Right cardiac atrium (tissue), 5 donors: ENCODE measurements around the gene AIP. TPM values are rescaled to one million over a fixed set of nuclear protein-coding genes. Genes with fewer than 3 reads are reported as not detected.
"Not testable (repeated sequence)": the region's sequence is repeated elsewhere in the genome, so short reads cannot be mapped to it uniquely, and the experiment has no call there.

Experiments
- ATAC-seq, 2 donors: fragments of 200-7000 bp; cut with Tn5 transposase; one replicate each; pipeline versions ENCODE4 v1.8.0 to v1.9.1; 2020; ENCODE audit warnings: moderate library complexity in 2 of 2, mild to moderate bottlenecking in 1 of 2
- DNase-seq, 3 donors: peaks; one replicate each; pipeline ENCODE4 v3.0.0-alpha.2; 2020
- H3K27ac ChIP-seq: one replicate; pipeline ENCODE4 v1.5.1; 2013; ENCODE audit warnings: mild to moderate bottlenecking, low read length, control low read depth, moderate library complexity
- H3K27me3 ChIP-seq: one replicate; pipeline ENCODE4 v1.6.1; 2013; ENCODE audit not compliant: control insufficient read depth, insufficient read depth
- H3K4me1 ChIP-seq: one replicate; pipeline ENCODE4 v1.6.1; 2013; ENCODE audit warnings: low read length; ENCODE audit not compliant: control insufficient read depth, insufficient read depth
- H3K4me3 ChIP-seq: one replicate; pipeline ENCODE4 v1.5.1; 2013; ENCODE audit warnings: low read length, control low read depth
- H3K9me3 ChIP-seq: one replicate; pipeline ENCODE4 v1.6.1; 2013; ENCODE audit warnings: low read length; ENCODE audit not compliant: control insufficient read depth
- WGBS: extraction: QIAGEN DNeasy Blood & Tissue Kit; methylation state at CpG from one replicate; pipeline ENCODE4 v1.1.7; 2013; 5-methylcytosine and 5-hydroxymethylcytosine counted together
- intact Hi-C, 4 donors: fragments of 100-400 bp; cut with DNase I; formaldehyde crosslinking; loops; one replicate each; pipeline versions ENCODE4 v1.11.0 to v1.14.0; 2022 to 2023
- polyA plus RNA-seq: library from polyadenylated mRNA; stranded (reverse); fragments of 200-250 nt; gene quantifications from one replicate; pipeline ENCODE4 v1.2.3, GENCODE V29; 2013
- total RNA-seq, 4 donors: library from RNA; stranded (reverse); fragmentation: NEBNext Ultra II Directional; extraction: Animal tissue kit (Norgen Biotek cat#: 25700); gene quantifications; one replicate each; pipeline ENCODE4 v1.2.1, GENCODE V29; 2021
- donor health status: healthy with polysubstance abuse.
- donor health status: DM: no; HTN: yes; CAD: no.
- donor health status: DM: no; HTN: no; CAD: no.
- donor health status: DM: no; HTN: yes; CAD: no; lungs with severe emphysema.
- donor health status: DM: yes; HTN: yes; CAD: no.

Gene AIP
- total and polyA plus RNA-seq, 5 donors = 50.8 to 74.2 (median 64.2) TPM

DNA sequence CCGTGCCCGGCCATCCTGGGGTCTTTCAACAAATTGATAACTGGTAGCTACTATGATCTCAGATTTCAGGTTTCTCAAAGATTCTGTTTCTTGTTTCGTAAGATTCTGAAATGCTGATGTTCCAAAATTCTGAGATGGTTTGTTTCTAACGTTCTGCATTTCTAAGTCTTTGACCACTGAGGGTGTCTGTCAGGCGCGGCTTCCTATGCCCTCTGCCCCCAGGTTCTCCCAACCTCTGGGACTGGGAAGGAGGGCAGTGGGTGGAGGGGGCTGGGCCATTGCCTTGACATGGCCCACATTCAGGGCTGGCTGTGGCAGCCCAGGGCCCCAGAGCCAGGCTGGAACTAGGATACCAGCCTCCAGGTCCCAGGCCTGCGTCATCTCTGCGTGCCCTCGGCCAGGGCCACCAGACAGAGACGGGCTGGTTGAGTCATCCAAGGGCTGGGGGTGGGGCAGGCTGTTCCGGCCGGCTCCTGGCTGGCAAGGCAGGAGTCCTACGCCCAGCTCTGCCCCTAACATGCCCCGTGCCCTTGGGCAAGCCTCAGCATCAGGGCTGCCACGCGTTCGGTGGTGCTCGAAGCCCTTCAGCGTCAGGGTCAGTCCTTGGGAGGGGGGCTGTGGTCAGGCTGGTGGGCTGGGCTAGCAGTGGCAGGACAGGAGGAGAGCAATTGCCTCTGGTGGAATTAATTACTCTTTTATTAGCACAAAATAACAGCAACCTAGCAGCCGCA, 19.0 kb upstream of the AIP start:
- 76% methylated on average over 20 of the region's 20 CpGs for WGBS
- ATAC-seq = peak; percentile 38 to 51
- peak; percentile 60 to 85 (median 83) for DNase-seq
- peaks cover 3% of the 10 kb centered on the region for H3K4me1 ChIP-seq
- H3K9me3 ChIP-seq = no peaks in the 10 kb centered on the region
- H3K27me3 ChIP-seq = no peaks in the 10 kb centered on the region
- H3K4me3 ChIP-seq = peak overlapping the region; percentile 42
- peak overlapping the region; percentile 86 for H3K27ac ChIP-seq
- intact Hi-C loops = loop anchor here in 1 of 4 donors (10.0 kb wide), 1 partner anchor 49 kb away; the partner anchor contains the start of gene CARNS1

- intact Hi-C loops = loop anchor here in 2 of 4 donors (5.0 to 10.0 kb wide), 2 partner anchors 50 to 62 kb away; partner anchors contain the start of genes CARNS1 (in 1 of the 2), PPP1CA (in 1 of the 2) and TBC1D10C (in 1 of the 2)
- 18% methylated on average over 56 of the region's 56 CpGs for WGBS
- H3K4me1 ChIP-seq = peaks cover 3% of the 10 kb centered on the region
- H3K27me3 ChIP-seq = no peaks in the 10 kb centered on the region
- DNase-seq (peak; percentile 84 to 94 (median 94)), ATAC-seq (peak; percentile 73 to 78)
- H3K4me3 ChIP-seq = peak overlapping the region; percentile 42
- no peaks in the 10 kb centered on the region for H3K9me3 ChIP-seq
- peak overlapping the region; percentile 87 for H3K27ac ChIP-seq
Measured at GRCh38 chr11:67464411-67465188, 18.2 kb upstream of the AIP start.

DNA sequence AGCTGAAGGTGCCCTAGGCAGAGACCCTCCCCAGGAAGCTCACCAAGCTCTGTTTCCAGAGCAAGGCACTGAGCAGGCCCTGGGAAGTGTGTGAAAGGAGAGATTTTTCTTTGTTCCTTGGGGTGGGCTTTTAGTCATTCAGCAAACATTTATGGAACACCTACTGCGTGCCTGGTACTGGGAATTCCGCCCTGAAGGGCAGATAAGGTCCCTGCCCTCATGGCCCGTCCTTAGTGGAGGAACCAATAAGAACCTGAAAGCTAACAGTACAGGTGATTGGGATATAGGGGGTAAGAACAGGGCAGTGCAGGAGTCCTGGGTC, 17.7 kb upstream of the AIP start:
- intact Hi-C loops = loop anchor here in 2 of 4 donors (5.0 to 10.0 kb wide), 2 partner anchors 50 to 63 kb away; partner anchors contain the start of genes CARNS1 (in 1 of the 2), PPP1CA (in 1 of the 2) and TBC1D10C (in 1 of the 2)

GRCh38 chr11:67465530-67465929, 17.3 kb upstream of the AIP start:
- peak overlapping the region; percentile 87 for H3K27ac ChIP-seq
- not testable (repeated sequence) for H3K4me1 ChIP-seq

More for the DNA sequence above, 17.7 kb upstream of the AIP start:
- Histone ChIP-seq H3K9me3 (no peaks in the 10 kb centered on the region), H3K27me3 (no peaks in the 10 kb centered on the region), H3K4me3 (peak overlapping the region; percentile 42), H3K27ac (peak overlapping the region; percentile 87), H3K4me1 (peaks cover 3% of the 10 kb centered on the region)
- DNase-seq (peak in 1 of 3 donors; percentile 7), ATAC-seq (no peak)
- 59% methylated on average over 3 of the region's 3 CpGs for WGBS

GRCh38 chr11:67466367-67466766, 16.5 kb upstream of the AIP start:
- DNase-seq = peak; percentile 20 to 72 (median 56)
- WGBS = 76% methylated on average over 5 of the region's 5 CpGs
- Histone ChIP-seq H3K27ac (no peak overlapping the region), H3K4me3 (no peak overlapping the region), H3K4me1 (peaks cover 3% of the 10 kb centered on the region), H3K27me3 (no peaks in the 10 kb centered on the region), H3K9me3 (no peaks in the 10 kb centered on the region)
- intact Hi-C loops = loop anchor here in 2 of 4 donors (5.0 to 10.0 kb wide), 2 partner anchors 52 to 64 kb away; partner anchors contain the start of genes CARNS1 (in 1 of the 2), PPP1CA (in 1 of the 2) and TBC1D10C (in 1 of the 2)
- no peak for ATAC-seq

More at GRCh38 chr11:67465530-67465929, 17.3 kb upstream of the AIP start:
- 76% methylated on average over 2 of the region's 2 CpGs for WGBS
- not testable (repeated sequence) for H3K27me3 ChIP-seq, H3K9me3 ChIP-seq, H3K4me3 ChIP-seq, ATAC-seq
- DNase-seq = peak in 2 of 3 donors; percentile 40 to 43
- intact Hi-C loops = loop anchor here in 2 of 4 donors (5.0 to 10.0 kb wide), 2 partner anchors 51 to 63 kb away; partner anchors contain the start of genes CARNS1 (in 1 of the 2), PPP1CA (in 1 of the 2) and TBC1D10C (in 1 of the 2)

- no peak for ATAC-seq
- Histone ChIP-seq H3K4me3 (no peak overlapping the region), H3K27me3 (no peaks in the 10 kb centered on the region), H3K9me3 (no peaks in the 10 kb centered on the region), H3K4me1 (peaks cover 3% of the 10 kb centered on the region), H3K27ac (no peak overlapping the region)
- intact Hi-C loops = loop anchor here in 2 of 4 donors (5.0 to 10.0 kb wide), 2 partner anchors 52 to 65 kb away; partner anchors contain the start of genes CARNS1 (in 1 of the 2), PPP1CA (in 1 of the 2) and TBC1D10C (in 1 of the 2)
- WGBS = 74% methylated on average over 11 of the region's 11 CpGs
- DNase-seq = peak; percentile 20 to 61 (median 55)
Measured at GRCh38 chr11:67466962-67467771, 15.7 kb upstream of the AIP start.

DNA sequence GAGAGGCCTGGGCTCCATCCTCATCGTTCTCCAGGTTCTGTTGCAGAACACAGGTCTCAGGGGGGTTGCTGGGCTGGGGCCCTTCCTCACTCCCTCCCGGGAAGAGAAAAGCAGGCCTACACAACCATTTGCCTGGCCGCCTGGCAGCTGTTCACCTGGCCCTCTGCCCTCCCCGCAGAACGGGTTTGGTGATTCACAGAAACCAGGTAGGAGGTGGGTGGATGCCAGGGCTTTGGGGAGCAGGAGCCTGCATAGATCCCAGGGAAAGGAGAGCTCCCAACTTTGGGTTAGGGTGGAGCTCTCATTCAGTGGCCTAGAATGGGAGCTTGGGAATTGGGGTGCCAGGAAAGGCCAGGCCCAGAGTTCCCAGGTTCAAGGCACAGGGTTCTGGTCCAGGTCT, 14.8 kb upstream of the AIP start:
- Histone ChIP-seq H3K9me3 (no peaks in the 10 kb centered on the region), H3K4me3 (peak overlapping the region; percentile 75), H3K4me1 (peaks cover 3% of the 10 kb centered on the region), H3K27me3 (no peaks in the 10 kb centered on the region), H3K27ac (no peak overlapping the region)
- intact Hi-C loops = loop anchor here in 2 of 4 donors (5.0 to 10.0 kb wide), 2 partner anchors 53 to 66 kb away; partner anchors contain the start of genes CARNS1 (in 1 of the 2), PPP1CA (in 1 of the 2) and TBC1D10C (in 1 of the 2)
- DNase-seq (peak; percentile 35 to 62 (median 56)), ATAC-seq (no peak)
- 22% methylated on average over 5 of the region's 5 CpGs for WGBS

- Histone ChIP-seq H3K9me3 (no peaks in the 10 kb centered on the region), H3K27me3 (no peaks in the 10 kb centered on the region), H3K4me3 (peak overlapping the region; percentile 75), H3K27ac (peak overlapping the region; percentile 64), H3K4me1 (peaks cover 3% of the 10 kb centered on the region)
- DNase-seq = no peak
- no peak for ATAC-seq
- intact Hi-C loops = loop anchor here in 2 of 4 donors (5.0 to 10.0 kb wide), 2 partner anchors 54 to 66 kb away; partner anchors contain the start of genes CARNS1 (in 1 of the 2), PPP1CA (in 1 of the 2) and TBC1D10C (in 1 of the 2)
- WGBS = 5% methylated on average over 6 of the region's 6 CpGs
Measured at GRCh38 chr11:67468456-67468758, 14.4 kb upstream of the AIP start.

DNA sequence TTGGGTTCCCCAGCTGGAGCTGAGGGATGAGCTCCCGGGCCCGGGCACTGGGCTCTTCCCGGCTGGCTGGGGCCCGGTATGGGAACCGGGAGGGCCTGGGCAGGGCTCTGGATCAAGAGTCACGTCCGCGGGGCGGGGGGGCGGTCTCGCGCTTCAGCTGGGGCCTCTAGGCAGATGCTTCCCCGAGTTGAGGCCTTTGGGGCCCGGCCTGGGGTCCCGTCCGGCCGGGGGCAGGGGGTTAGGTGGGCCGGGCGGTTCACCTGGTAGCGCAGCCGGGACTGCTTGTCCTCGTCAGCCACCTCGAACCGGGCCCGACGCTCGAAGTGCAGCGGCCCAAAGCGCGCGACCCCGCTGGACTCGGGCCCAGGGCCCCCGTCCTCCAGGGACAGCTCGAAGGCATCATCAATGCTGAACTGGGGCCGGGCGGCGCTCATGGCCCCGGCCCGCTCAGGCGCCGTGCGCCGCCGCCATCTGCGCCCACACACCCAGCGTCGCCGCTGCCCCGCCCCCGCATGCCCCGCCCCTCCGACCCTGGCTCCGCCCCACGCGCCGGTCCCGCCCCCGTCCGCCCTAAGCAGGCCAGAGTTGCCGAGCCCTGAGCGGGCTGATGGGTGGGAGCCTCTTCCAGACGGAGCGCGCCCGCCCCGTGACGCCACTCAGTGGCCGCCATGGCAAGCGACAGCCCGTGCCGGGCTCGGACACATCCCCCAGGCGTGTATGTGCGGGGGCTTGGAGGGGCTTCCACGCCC, 13.9 kb upstream of the AIP start, which contains the start of gene TMEM134:
Gene TMEM134, minus strand, starts transcription at position 493 of the 749 bp plus-strand sequence. Its CDS starts 59 bp downstream, at position 434.
- DNase-seq = peak; percentile 94 to 97 (median 97)
- Histone ChIP-seq H3K9me3 (no peaks in the 10 kb centered on the region), H3K27me3 (no peaks in the 10 kb centered on the region), H3K4me3 (peak within 1 kb of the TSS; percentile 75), H3K27ac (peak within 1 kb of the TSS; percentile 79), H3K4me1 (peaks cover 3% of the 10 kb centered on the region)
- WGBS = under 1% methylated on average over 76 of the region's 76 CpGs
- intact Hi-C loops = loop anchor here in 2 of 4 donors (5.0 to 10.0 kb wide), 2 partner anchors 54 to 67 kb away; partner anchors contain the start of genes CARNS1 (in 1 of the 2), PPP1CA (in 1 of the 2) and TBC1D10C (in 1 of the 2)
- peak; percentile 92 to 94 for ATAC-seq
